Measurements from ENCODE around the gene SGK1. TPM values are rescaled to one million over a fixed set of nuclear protein-coding genes. Genes with fewer than 3 reads are reported as not detected.
"Not testable (repeated sequence)": the region's sequence is repeated elsewhere in the genome, so short reads cannot be mapped to it uniquely, and the experiment has no call there.

The SGK1 gene
- total RNA-seq, 2 experiments from 2014 or later, result 117 to 120 TPM

DNA sequence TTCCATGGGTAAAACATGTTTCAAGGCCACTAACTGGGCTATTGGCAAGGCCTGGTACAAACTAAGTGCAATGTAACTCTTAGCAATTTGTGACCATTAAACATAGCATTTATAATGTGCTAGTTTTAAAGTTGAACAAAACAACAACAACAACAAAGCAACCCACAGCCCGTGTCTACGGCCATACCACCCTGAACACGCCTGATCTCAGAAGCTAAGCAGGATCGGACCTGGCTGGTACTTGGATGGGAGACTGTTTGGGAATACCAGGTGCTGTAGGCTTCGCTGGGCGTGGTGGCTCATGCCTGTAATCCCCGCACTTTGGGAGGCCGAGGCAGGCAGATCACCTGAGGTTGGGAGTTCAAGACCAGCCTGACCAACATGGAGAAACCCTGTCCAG lies 61.0 kb downstream of the SGK1 start:
- Mint-ChIP-seq H3K9me3 (no peaks in the 10 kb centered on the region), H3K27me3 (no peaks in the 10 kb centered on the region), H3K27ac (no peak overlapping the region), H3K36me3 (ENCODE audit: low read depth) (no peaks in the 10 kb centered on the region), H3K4me1 (ENCODE audit: low read depth) (no peaks in the 10 kb centered on the region), H3K4me3 (no peak overlapping the region)
- ChIA-PET POLR2A (interaction anchor here (0.9 kb wide), 1 partner anchor 17 kb away, joined by 3 read pairs; no protein-coding TSS in a partner anchor), CTCF (interaction anchor here (1.2 kb wide), 1 partner anchor 57 kb away, joined by 4 read pairs; no protein-coding TSS in a partner anchor)
- Histone ChIP-seq H3K36me3 (ENCODE audit: insufficient read depth, low read length) (no peaks in the 10 kb centered on the region), H3K27me3 (ENCODE audit: control insufficient read depth in 1 of 2, insufficient read depth in 2 of 2, low read length in 2 of 2) (no peaks in the 10 kb centered on the region), H3K9me3 (ENCODE audit: control insufficient read depth in 1 of 2, insufficient read depth in 1 of 2, low read length in 2 of 2) (no peaks in the 10 kb centered on the region), H3K4me3 (ENCODE audit: low read length) (no peak overlapping the region), H3K4me1 (ENCODE audit: insufficient read depth, low read length) (no peaks in the 10 kb centered on the region), H3K27ac (ENCODE audit: low read depth in 1 of 2, low read length in 2 of 2) (no peak overlapping the region)
- TF ChIP-seq, protein P1, sequence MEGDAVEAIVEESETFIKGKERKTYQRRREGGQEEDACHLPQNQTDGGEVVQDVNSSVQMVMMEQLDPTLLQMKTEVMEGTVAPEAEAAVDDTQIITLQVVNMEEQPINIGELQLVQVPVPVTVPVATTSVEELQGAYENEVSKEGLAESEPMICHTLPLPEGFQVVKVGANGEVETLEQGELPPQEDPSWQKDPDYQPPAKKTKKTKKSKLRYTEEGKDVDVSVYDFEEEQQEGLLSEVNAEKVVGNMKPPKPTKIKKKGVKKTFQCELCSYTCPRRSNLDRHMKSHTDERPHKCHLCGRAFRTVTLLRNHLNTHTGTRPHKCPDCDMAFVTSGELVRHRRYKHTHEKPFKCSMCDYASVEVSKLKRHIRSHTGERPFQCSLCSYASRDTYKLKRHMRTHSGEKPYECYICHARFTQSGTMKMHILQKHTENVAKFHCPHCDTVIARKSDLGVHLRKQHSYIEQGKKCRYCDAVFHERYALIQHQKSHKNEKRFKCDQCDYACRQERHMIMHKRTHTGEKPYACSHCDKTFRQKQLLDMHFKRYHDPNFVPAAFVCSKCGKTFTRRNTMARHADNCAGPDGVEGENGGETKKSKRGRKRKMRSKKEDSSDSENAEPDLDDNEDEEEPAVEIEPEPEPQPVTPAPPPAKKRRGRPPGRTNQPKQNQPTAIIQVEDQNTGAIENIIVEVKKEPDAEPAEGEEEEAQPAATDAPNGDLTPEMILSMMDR (IDR thresholded peaks at IDR 0.05), result no peak
- ATAC-seq (ENCODE audit: poor library complexity), result no peak
- no peak for DNase-seq
- intact Hi-C loops (cut with DNase I, micrococcal nuclease), result no loop called here

DNA sequence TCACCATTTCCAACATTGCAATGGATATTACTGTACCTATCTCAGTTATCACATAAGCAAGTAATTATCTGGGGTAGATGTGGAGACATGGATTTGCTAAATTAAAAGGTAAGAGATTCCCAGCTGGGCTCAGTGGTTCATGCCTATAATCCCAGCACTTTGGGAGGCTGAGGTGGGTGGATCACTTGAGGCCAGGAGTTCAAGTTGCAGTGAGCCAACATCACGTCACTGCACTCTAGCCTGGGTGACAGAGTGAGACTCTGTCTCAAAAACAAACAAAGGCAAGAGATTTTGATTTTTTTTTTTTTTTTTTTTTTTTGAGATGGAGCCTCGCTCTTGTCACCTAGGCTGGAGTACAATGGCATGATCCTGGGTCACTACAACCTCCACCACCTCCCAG lies 62.6 kb downstream of the SGK1 start:
- H3K27ac ChIP-seq (ENCODE audit: low read depth in 1 of 2, low read length in 2 of 2); H3K36me3 ChIP-seq (ENCODE audit: insufficient read depth, low read length); H3K4me3 Mint-ChIP-seq; H3K36me3 Mint-ChIP-seq (ENCODE audit: low read depth); H3K9me3 ChIP-seq (ENCODE audit: control insufficient read depth in 1 of 2, insufficient read depth in 1 of 2, low read length in 2 of 2); H3K27me3 Mint-ChIP-seq; H3K4me1 ChIP-seq (ENCODE audit: insufficient read depth, low read length); POLR2A ChIA-PET; H3K4me3 ChIP-seq (ENCODE audit: low read length); H3K27me3 ChIP-seq (ENCODE audit: control insufficient read depth in 1 of 2, insufficient read depth in 2 of 2, low read length in 2 of 2); DNase-seq; ATAC-seq (ENCODE audit: poor library complexity); H3K9me3 Mint-ChIP-seq; H3K27ac Mint-ChIP-seq; H3K4me1 Mint-ChIP-seq (ENCODE audit: low read depth): not testable (repeated sequence)
- intact Hi-C loops (cut with DNase I, micrococcal nuclease), result loop anchor here in 1 of 2 experiments (2.0 kb wide), 1 partner anchor 14 kb away; no protein-coding TSS in a partner anchor
- CTCF ChIA-PET, result interaction anchor here (0.6 to 0.7 kb wide), 2 partner anchors 13 to 125 kb away, joined by 3 to 4 read pairs; no protein-coding TSS in a partner anchor

GRCh38 chr6:134254118-134254517 lies 63.8 kb downstream of the SGK1 start:
- Mint-ChIP-seq H3K36me3 (ENCODE audit: low read depth) (no peaks in the 10 kb centered on the region), H3K4me3 (no peak overlapping the region), H3K27me3 (no peaks in the 10 kb centered on the region), H3K4me1 (ENCODE audit: low read depth) (peaks cover 17% of the 10 kb centered on the region), H3K27ac (no peak overlapping the region), H3K9me3 (no peaks in the 10 kb centered on the region)
- Histone ChIP-seq H3K9me3 (ENCODE audit: control insufficient read depth in 1 of 2, insufficient read depth in 1 of 2, low read length in 2 of 2) (no peaks in the 10 kb centered on the region), H3K36me3 (ENCODE audit: insufficient read depth, low read length) (no peaks in the 10 kb centered on the region), H3K27me3 (ENCODE audit: control insufficient read depth in 1 of 2, insufficient read depth in 2 of 2, low read length in 2 of 2) (no peaks in the 10 kb centered on the region), H3K4me1 (ENCODE audit: insufficient read depth, low read length) (peaks cover 12% of the 10 kb centered on the region), H3K4me3 (ENCODE audit: low read length) (no peak overlapping the region), H3K27ac (ENCODE audit: low read depth in 1 of 2, low read length in 2 of 2) (no peak overlapping the region)
- ATAC-seq (ENCODE audit: poor library complexity) (no peak), DNase-seq (no peak)
- ChIA-PET CTCF (no interaction called here), POLR2A (no interaction called here)
- intact Hi-C loops (cut with DNase I, micrococcal nuclease), result loop anchor here in 1 of 2 experiments (2.0 kb wide), 1 partner anchor 15 kb away; no protein-coding TSS in a partner anchor
- TF ChIP-seq, protein P1 (IDR thresholded peaks at IDR 0.05), result no peak

GRCh38 chr6:134253681-134254080 lies 64.2 kb downstream of the SGK1 start:
- Mint-ChIP-seq H3K4me3 (no peak overlapping the region), H3K27me3 (no peaks in the 10 kb centered on the region), H3K4me1 (ENCODE audit: low read depth) (peaks cover 22% of the 10 kb centered on the region), H3K36me3 (ENCODE audit: low read depth) (no peaks in the 10 kb centered on the region), H3K9me3 (no peaks in the 10 kb centered on the region), H3K27ac (no peak overlapping the region)
- DNase-seq (no peak), ATAC-seq (ENCODE audit: poor library complexity) (no peak)
- H3K27ac ChIP-seq (ENCODE audit: low read depth in 1 of 2, low read length in 2 of 2), result no peak overlapping the region
- ChIA-PET POLR2A (interaction anchor here (1.0 kb wide), 1 partner anchor 10 kb away, joined by 3 read pairs; no protein-coding TSS in a partner anchor), CTCF (no interaction called here)
- TF ChIP-seq, protein P1 (IDR thresholded peaks at IDR 0.05), result no peak
- no peaks in the 10 kb centered on the region for H3K36me3 ChIP-seq (ENCODE audit: insufficient read depth, low read length)
- no peaks in the 10 kb centered on the region for H3K27me3 ChIP-seq (ENCODE audit: control insufficient read depth in 1 of 2, insufficient read depth in 2 of 2, low read length in 2 of 2)
- no peak overlapping the region for H3K4me3 ChIP-seq (ENCODE audit: low read length)
- intact Hi-C loops (cut with DNase I, micrococcal nuclease), result loop anchor here in 1 of 2 experiments (2.0 kb wide), 1 partner anchor 15 kb away; no protein-coding TSS in a partner anchor
- peaks cover 13% of the 10 kb centered on the region for H3K4me1 ChIP-seq (ENCODE audit: insufficient read depth, low read length)
- H3K9me3 ChIP-seq (ENCODE audit: control insufficient read depth in 1 of 2, insufficient read depth in 1 of 2, low read length in 2 of 2), result no peaks in the 10 kb centered on the region

All from CD4-positive, alpha-beta T cell (primary cell).